GM12892 (cell line): ENCODE data around the gene SH3RF2.

Experiments used
- POLR2A ChIP-seq: IDR thresholded peaks from 2 replicates; pipeline ENCODE4 v1.6.1; 2011; ENCODE audit warnings: low read depth, low read length, control low read depth
- POLR2AphosphoS5 ChIP-seq: IDR thresholded peaks from 2 replicates; pipeline ENCODE4 v1.6.1; 2011; ENCODE audit warnings: low read depth, low read length, control low read depth
- TAF1 ChIP-seq: IDR thresholded peaks from 2 replicates; pipeline ENCODE4 v1.6.1; 2011; ENCODE audit warnings: low read depth, mild to moderate bottlenecking, control low read depth, low read length, borderline replicate concordance

GRCh38 chr5:146079695-146080373 is 143.5 kb downstream of the SH3RF2 start:
- no peak for TF ChIP-seq POLR2A
- no peak for TF ChIP-seq TAF1
- no peak for TF ChIP-seq POLR2AphosphoS5
